ENCODE measurements around the gene TSPAN9.

- TF ChIP-seq CTCF (IDR thresholded peaks at IDR 0.05) (no peak), POLR2A (IDR thresholded peaks at IDR 0.05) (no peak)
Measured at GRCh38 chr12:3043406-3043805, 33.8 kb upstream of the TSPAN9 start.

Data from body of pancreas (tissue), 4 donors.